GM18870 (cell line): ENCODE data around the gene EXOSC3.
A peak's percentile ranks its signal among the peaks of the same experiment; 100 is the strongest.
"Not testable (repeated sequence)": the region's sequence is repeated elsewhere in the genome, so short reads cannot be mapped to it uniquely, and the experiment has no call there.

Experiments
- ATAC-seq: cut with Tn5 transposase; IDR thresholded peaks from one replicate; pipeline ENCODE4 v1.9.1; 2021; ENCODE audit warnings: moderate library complexity; ENCODE audit not compliant: unreplicated experiment

EXOSC3 gene

GRCh38 chr9:37776328-37776727, 8.5 kb downstream of the EXOSC3 start:
- no peak for ATAC-seq

DNA sequence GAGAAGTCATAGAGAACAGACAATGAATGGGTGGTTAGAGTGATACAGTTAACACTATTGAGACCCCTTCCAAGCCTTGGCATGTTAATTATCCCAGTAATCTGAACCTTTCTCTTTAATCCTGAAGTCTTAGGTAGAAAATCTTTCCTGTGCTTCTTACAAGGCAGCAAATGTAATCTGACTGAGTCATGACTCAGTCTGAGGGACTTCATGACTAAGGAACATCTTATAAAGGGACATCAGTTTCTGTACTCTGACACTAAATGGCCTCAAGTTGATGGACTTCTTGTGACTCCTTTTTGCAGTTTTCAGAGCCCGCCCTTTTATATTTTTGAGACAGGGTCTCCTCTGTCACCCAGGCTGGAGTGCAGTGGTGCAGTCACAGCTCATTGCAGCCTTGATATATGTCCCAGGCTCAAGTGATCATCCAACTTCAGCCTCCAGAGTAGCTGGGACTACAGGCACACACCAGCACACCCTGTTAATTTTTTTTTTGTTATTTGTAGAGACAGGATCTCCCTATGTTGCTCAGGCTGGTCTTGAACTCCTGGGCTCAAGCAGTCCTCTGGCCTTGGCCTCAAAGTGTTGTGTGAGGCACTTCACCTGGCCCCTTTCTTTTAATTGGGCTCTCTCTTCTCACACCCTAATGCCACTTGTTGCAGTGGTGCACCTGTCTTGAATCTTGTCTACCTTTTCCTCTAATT, 9.5 kb downstream of the EXOSC3 start:
- no peak for ATAC-seq

- no peak for ATAC-seq
Measured at GRCh38 chr9:37769995-37770394, 14.9 kb downstream of the EXOSC3 start.

GRCh38 chr9:37769306-37769705, 15.6 kb downstream of the EXOSC3 start:
- no peak for ATAC-seq

DNA sequence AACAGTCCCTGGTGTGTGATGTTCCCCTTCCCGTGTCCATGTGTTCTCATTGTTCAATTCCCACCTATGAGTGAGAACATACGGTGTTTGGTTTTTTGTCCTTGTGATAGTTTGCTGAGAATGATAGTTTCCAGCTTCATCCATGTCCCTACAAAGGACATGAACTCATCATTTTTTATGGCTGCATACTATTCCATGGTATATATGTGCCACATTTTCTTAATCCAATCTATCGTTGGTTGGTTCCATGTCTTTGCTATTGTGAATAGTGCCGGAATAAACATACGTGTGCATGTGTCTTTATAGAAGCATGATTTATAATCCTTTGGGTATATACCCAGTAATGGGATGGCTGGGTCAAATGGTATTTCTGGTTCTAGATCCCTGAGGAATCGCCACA, 19.6 kb downstream of the EXOSC3 start:
- ATAC-seq, result not testable (repeated sequence)

DNA sequence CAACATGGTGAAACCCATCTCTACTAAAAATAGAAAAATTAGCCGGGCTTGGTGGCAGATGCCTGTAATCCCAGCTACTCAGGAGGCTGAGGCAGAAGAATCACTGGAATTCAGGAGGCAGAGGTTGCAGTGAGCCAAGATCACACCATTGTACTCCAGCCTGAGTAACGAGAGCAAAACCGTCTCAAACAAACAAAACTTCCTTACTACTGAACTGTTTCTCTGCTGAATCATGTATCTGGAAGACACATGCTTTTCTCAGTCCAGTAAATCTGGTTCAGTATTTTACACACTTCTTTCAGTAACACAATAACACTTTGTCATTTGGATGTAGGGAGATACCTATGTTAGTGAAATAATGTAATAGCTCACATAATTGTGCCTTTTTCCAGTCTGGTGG, 23.4 kb downstream of the EXOSC3 start:
- no peak for ATAC-seq

- no peak for ATAC-seq
Measured at GRCh38 chr9:37760416-37761161, 24.3 kb downstream of the EXOSC3 start.

DNA sequence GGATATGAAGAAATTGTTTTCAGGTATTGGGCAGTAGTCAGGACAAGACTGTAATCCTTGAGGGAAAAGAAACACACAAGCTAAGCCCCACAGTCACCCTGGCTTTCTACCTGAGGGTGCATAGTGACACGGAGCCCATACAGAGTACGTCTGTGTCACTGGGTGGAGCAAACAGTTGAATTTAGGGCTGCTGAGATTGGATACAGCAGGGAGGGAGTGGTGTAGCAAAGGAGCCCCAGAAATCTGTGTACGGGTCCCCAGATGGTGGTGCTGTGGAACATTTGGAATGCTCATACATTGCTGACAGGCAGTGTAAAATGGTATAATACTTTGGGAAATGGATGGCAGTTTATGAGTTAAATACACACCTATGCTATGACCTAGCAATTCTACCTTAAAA, 26.1 kb downstream of the EXOSC3 start:
- ATAC-seq, result no peak

DNA sequence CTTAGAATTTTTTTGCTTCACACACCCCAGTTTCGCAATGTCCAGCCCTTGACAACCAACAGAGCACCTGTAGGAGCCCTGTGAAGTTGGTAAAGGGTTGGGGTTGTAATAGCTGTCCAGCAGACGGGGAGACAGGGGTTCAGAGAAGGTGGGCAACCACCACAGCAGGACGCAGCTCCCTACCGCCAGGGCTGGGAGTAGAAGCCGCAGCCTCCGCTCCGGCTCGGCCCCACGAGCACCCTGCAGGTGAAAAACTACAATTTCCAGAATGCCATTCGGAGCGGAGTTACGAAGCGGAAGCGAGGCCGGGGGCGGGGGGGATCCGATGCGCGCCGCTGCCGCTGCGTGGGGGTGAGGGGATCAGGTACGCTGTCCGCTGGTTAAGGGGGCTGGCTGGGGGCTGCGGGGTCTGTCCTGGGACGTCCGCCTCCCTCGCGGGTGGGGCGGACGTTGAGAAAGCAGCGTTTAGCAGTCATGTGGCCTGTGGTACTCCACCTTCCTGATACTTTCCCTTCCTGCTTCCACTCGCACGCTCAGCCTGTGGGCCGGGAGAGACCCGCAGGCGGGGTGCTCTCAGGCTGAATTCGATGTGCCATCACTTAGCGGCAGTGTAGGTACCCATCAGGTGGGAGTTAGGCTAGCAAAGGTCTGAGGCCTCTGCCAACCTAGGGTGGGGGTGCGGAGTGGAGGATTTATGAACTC, 31.2 kb downstream of the EXOSC3 start, which contains the start of gene TRMT10B:
Gene TRMT10B (plus strand): TSS at position 317 of the 702 bp plus-strand sequence. CDS start 8,127 bp downstream, outside the sequence.
- ATAC-seq, result peak; percentile 78

DNA sequence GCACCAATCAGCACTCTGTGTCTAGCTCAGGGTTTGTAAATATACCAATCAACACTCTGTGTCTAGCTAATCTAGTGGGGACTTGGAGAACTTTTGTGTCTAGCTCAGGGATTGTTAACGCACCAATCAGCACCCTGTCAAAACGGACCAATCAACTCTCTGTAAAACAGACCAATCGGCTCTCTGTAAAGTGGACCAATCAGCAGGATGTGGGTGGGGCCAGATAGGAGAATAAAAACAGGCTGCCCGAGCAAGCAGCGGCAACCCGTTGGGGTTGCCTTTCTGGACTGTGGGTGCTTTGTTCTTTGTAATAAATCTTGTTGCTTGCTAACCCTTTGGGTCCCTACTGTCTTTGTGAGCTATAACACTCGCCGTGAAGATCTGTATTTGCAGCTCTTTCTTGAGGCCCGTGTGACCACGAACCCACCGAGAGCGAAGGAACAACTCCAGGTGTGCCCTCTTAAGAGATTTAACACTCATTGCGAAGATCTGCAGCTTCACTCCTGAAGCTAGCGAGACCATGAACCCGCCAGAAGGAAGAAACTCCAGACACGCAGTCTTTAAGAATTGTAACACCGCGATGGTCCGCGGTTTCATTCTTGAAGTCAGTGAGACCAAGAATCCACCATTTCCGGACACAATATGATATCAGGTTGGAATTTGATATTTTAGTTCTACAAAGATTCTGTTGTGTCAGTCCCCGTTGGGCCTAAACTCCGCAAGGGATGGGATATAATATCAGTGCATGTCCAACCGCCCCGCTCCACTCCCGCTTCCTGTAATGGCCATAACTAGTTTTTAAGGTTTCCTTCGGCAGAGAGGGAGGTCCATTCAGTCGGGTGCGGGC, 32.0 kb downstream of the EXOSC3 start:
- ATAC-seq, result no peak

- not testable (repeated sequence) for ATAC-seq
Measured at GRCh38 chr9:37752112-37752511, 32.8 kb downstream of the EXOSC3 start.

DNA sequence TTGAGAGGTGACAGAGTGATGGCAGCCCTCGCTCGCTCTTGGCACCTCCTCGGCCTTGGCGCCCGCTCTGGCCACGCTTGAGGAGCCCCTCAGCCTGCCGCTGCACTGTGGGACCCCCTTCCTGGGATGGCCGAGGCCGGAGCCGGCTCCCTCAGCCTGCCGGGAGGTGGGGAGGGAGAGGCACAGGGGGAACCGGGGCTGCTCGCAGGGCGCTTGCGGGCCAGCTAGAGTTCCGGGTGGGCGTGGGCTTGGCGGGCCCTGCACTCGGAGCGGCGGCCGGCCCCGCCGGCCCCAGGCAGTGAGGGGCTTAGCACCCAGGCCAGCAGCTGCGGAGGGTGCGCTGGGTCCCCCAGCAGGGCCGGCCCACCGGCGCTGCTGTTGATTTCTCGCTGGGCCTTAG, 33.2 kb downstream of the EXOSC3 start:
- ATAC-seq, result not testable (repeated sequence)

DNA sequence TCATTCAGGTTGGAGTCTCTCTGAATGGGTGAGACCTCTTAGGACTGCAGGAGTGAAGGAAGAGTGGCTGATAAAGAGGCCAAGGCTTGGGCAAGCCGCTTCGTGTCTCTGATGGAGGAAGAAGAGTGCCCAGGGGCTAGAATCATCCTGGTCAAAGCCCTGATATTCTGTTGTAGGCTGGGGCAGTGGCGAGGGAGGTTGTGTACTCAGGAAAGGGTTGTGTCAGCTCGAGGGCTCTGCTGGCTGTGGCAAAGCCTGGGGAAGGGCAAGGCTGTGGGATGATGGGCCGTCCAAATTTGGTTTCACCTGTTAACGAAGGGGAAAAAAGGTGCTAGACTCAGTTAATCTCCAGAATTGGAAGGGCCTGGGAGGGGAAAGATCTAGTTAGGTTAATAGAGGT, 33.7 kb downstream of the EXOSC3 start:
- no peak for ATAC-seq

DNA sequence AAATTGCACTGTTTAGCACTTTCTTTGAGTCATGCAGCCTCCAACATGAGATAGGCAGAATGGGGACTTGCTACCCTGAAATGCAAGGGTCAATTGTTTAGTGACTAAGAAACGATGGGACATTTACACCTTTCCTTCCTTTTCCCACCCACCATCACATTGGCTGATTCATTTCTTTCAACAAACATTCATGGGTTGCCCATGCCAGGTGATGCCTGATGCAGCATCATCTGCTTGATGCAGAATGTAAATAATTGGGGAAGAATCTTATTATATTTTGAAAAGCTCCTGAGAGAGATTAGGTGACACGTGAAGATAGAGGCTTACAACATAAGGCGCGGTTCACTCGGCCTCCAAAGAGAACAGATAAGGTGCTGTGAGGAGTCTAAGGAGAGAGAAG, 35.7 kb downstream of the EXOSC3 start:
- no peak for ATAC-seq

GRCh38 chr9:37747271-37747753, 37.6 kb downstream of the EXOSC3 start:
- ATAC-seq, result no peak

DNA sequence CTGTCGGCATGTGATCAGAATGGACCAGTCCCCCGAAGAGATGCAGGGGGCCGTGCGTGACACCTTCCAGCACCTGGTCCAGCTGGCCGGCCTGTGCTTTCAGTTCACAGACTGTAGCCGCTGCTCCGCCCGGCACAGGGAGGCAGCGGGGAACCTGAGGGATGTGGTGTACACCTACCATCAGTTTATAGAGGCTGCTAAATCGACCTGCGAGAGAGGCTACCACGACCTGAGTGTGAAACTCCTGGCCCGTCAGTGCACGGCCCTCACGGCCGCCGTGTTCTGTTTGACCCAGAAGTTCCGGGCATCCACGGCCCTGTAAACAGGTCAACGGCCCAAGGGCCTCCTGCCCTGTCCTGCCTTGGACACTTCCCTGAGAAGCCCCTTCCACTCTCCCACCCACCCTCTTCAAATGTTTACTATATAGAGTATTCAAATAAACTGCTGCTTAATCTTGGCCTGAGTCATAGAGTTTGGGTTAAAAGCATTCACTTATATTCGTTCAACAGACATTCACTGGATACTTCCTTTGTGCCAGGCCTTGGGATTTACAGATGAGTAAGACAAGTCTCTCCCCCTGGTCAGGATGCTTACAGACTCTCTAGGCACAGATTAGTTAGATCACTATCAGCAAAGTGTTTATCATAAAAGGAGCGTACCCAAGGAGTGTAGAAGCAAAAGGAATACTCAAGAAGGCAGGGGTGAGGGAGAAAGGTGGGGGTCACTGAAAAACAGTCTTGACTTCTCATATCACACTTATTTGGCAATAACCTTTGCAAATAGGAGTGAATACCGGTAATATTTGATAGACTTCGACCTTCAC, 38.2 kb downstream of the EXOSC3 start:
- ATAC-seq, result no peak

GRCh38 chr9:37745970-37746369, 38.9 kb downstream of the EXOSC3 start:
- ATAC-seq, result no peak

DNA sequence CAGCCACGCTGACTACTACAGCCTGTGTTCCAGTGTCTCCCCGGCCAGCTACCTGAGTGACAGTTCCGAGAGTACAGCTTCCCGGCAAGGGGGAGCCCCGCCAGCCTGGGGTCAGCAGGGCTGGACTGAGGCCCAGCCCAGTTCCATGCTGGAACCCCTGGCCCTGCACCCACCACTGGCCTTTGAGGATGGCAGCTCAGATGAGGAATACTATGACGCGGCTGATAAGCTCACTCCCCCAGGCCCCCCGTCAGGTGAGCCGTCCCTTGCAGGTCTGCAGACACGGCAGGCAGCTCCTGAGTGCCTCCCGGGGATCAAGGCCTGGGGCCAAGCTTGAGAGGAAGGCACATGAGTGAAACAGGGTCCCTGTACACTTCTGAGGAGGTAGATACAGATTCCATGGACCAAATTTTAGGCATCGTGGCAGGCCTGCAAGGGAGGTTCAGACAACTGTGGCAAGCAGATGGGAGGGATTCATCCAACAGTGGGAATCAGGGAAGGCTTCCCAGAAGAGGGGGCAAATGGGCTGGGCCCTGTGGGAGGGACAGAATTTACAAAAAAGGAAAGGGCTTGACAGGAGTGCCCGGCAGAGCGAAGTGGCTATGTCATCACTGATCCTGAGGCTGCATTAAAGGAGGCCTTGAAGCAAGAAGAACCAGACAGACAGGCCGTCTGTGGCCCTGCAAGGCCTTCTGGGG, 44.1 kb downstream of the EXOSC3 start:
- ATAC-seq, result no peak

- no peak for ATAC-seq
Measured at GRCh38 chr9:37740128-37740527, 44.7 kb downstream of the EXOSC3 start.
